Central memory CD8-positive, alpha-beta T cell (primary cell): ENCODE data around the gene ALG1.

Source experiments
- ATAC-seq: fragments of 150-1000 bp; cut with Tn5 transposase; replicated peaks from 2 replicates; pipeline ENCODE4 v1.10.0; 2022; ENCODE audit warnings: mild to moderate bottlenecking, moderate FRiP score, moderate number of reproducible peaks; ENCODE audit not compliant: poor library complexity, severe bottlenecking; ENCODE audit errors: extremely low read depth
- DNase-seq, 2 donors: peaks; one replicate each; pipeline ENCODE4 v3.0.0; 2021; ENCODE audit warnings: low spot score in 2 of 2
- H3K27ac Mint-ChIP-seq: one replicate; pipeline ENCODE4 v1.8.0; 2022; ENCODE audit warnings: low read depth, mild to moderate bottlenecking, moderate library complexity, mixed read lengths
- H3K27me3 Mint-ChIP-seq: one replicate; pipeline ENCODE4 v1.8.0; 2022; ENCODE audit warnings: mixed read lengths
- H3K36me3 Mint-ChIP-seq: one replicate; pipeline ENCODE4 v1.8.0; 2022; ENCODE audit warnings: mild to moderate bottlenecking, moderate library complexity, mixed read lengths; ENCODE audit not compliant: insufficient read depth
- H3K4me1 Mint-ChIP-seq: one replicate; pipeline ENCODE4 v1.8.0; 2022; ENCODE audit warnings: mixed read lengths
- H3K4me3 Mint-ChIP-seq: one replicate; pipeline ENCODE4 v1.8.0; 2022; ENCODE audit warnings: mild to moderate bottlenecking, moderate library complexity, mixed read lengths
- H3K9me3 Mint-ChIP-seq: one replicate; pipeline ENCODE4 v1.8.0; 2022; ENCODE audit warnings: mixed read lengths

Gene ALG1

DNA sequence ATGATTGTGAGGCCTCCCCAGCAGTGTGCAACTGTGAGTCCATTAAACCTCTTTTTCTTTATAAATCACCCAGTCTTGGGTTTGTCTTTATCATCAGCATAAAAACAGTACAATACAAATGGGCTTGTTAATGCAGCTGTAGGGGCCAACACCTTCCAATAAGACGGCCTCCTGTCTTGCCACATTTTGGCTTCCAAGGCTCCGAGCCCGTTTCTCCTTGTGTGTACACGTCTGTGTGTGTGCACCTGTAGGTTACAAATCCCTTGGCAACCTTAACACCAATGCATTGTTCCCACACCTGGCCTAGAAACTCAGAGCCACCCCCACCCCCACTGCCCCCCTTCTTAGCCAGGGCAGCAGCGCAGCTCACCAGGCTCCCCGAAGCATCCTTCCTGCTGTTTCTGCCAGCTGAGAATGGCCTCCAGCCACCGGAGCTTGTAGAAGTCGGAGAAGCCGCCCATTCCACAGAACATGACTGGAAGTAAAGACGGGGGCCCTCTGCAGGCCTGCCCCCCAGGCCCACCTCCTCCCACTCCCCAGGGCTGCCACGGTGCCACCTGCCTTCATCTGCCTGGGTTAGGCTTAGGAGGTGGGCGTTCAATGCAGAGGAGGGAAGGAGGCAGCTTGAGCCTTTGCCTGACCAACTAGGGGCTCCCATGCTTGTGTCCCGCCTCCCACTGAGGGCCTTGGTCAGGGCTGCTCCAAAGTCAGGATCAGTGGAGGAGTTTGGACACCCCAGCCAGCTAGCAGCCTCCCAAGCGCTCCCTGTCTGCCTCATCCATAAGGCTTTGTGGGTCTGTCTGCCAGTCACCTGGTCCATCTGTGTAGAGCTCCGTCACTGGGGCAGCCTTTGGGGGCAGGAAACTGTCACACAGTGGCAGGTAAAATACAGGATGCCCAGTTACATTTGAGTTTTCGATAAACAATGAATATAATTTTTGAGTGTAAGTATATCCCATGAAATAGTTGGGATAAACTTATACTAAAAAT is 16.5 kb upstream of the ALG1 start:
- Mint-ChIP-seq H3K4me3 (no peak overlapping the region), H3K9me3 (no peaks in the 10 kb centered on the region), H3K27ac (no peak overlapping the region), H3K36me3 (peaks cover 3% of the 10 kb centered on the region), H3K4me1 (no peaks in the 10 kb centered on the region), H3K27me3 (no peaks in the 10 kb centered on the region)
- ATAC-seq (no peak), DNase-seq (no peak)

DNA sequence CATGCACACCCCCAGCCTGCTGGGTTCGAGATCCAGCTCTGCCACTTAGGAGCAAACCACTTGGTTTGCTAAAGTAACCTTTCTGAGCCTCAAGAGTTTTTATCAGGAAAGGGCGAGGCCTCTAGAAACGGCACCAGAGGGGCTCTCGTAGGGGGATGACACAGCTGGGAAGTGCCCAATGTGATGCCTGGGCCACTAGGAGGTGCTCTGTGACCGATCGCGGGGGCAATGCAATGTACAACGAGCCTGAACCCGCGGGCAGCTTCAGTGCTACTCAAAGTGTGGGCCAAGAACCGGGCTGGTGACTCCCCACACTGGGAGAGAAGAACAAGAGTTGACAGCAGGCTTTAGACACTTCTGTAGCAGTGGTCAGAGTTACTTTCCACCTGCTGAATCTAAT is 15.3 kb upstream of the ALG1 start:
- DNase-seq (no peak), ATAC-seq (no peak)
- H3K27me3 Mint-ChIP-seq, result no peaks in the 10 kb centered on the region
- H3K9me3 Mint-ChIP-seq, result no peaks in the 10 kb centered on the region
- H3K4me3 Mint-ChIP-seq, result no peak overlapping the region
- H3K27ac Mint-ChIP-seq, result no peak overlapping the region
- H3K4me1 Mint-ChIP-seq, result no peaks in the 10 kb centered on the region
- H3K36me3 Mint-ChIP-seq, result peaks cover 3% of the 10 kb centered on the region

DNA sequence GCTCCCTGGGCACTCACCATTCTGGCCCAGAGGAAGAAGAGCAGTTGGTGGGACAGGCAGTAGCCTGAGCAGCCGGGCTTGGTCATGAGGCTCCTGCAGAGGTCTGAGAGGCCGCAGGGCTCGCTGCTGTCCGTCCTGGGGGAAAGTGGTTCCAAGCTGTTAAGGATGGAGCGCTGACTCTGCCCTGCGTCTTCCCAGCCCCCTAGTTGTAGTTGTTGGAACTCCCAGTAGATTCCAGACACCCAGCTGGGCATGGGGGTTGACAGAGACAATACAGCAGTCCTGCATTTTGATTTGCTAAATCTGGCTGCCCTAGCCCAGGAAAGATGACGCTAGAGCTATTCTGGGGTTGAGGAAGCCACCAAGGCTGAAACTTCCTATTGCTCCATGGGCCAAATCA is 13.2 kb upstream of the ALG1 start:
- H3K9me3 Mint-ChIP-seq, result no peaks in the 10 kb centered on the region

DNA sequence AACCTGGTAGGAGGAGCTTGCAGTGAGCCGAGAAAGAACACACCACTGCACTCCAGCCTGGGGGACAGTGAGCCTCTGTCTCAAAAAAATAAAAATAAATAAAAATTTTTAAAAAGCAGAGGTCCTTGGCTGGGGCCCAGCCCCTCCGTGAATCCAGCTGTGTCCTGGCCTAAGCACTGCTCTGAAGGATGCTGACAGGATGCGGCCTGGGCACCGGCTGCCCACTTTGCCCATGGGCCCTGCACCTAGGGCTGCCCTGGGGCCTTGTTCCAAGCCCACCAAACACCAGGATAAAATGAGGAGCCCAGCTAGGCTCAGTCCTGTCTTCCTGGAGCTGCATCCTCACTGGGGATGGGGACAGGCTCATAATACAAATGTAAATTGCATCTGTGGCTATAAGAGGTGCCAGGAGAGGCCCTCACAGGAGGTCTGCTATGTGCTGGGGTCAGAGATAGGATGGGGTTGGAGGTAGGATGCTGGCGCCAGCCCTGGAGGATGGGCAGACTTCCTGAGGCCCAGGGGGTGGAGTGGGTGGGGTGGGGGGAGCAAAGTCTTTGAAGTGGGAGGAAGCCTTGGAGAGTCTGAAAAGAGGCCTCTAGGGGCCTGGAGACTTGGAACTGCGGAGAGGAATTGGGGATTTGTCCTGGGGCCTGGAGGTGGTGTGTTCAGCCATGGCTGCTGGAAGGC is 12.1 kb upstream of the ALG1 start:
- Mint-ChIP-seq H3K27me3 (peaks cover 18% of the 10 kb centered on the region), H3K4me1 (no peaks in the 10 kb centered on the region), H3K9me3 (no peaks in the 10 kb centered on the region)

More for the DNA sequence above, 13.2 kb upstream of the ALG1 start:
- DNase-seq, result no peak
- peaks cover 3% of the 10 kb centered on the region for H3K36me3 Mint-ChIP-seq
- H3K4me1 Mint-ChIP-seq, result no peaks in the 10 kb centered on the region
- peaks cover 14% of the 10 kb centered on the region for H3K27me3 Mint-ChIP-seq
- H3K27ac Mint-ChIP-seq, result no peak overlapping the region
- ATAC-seq, result no peak
- H3K4me3 Mint-ChIP-seq, result no peak overlapping the region

DNA sequence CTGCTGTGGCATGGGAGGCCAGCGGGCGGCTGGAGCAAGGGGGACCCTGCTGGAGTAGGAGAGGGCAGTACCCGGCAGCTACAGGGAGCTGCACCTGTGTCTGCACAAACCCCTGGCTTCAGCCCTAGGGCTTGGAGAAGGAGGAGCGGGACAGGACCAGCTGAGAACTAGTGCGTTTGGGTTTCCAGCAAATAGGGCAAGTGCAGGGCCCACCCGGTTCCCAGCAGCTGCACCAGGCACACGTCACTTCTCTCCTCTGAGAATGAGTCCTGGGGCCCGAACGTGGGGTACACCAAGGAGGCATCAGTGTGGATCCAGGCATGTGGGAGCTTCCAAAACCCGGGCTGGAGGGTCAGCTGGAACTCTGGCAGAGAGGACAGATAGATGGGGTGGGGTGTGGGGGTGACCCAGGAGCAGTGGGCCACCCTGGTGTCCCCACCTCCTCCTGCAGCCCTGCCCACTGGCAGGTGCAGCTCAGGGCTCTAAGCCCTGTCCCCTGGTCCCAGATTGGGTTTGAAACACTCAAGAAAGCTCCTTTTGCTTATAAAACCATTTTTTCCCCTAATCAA is 11.5 kb upstream of the ALG1 start:
- DNase-seq (no peak), ATAC-seq (no peak)
- Mint-ChIP-seq H3K27ac (no peak overlapping the region), H3K27me3 (peaks cover 18% of the 10 kb centered on the region), H3K4me3 (no peak overlapping the region), H3K36me3 (peaks cover 3% of the 10 kb centered on the region), H3K4me1 (no peaks in the 10 kb centered on the region), H3K9me3 (no peaks in the 10 kb centered on the region)

More for the DNA sequence above, 12.1 kb upstream of the ALG1 start:
- Mint-ChIP-seq H3K36me3 (peaks cover 3% of the 10 kb centered on the region), H3K4me3 (no peak overlapping the region), H3K27ac (no peak overlapping the region)
- DNase-seq, result no peak
- no peak for ATAC-seq

DNA sequence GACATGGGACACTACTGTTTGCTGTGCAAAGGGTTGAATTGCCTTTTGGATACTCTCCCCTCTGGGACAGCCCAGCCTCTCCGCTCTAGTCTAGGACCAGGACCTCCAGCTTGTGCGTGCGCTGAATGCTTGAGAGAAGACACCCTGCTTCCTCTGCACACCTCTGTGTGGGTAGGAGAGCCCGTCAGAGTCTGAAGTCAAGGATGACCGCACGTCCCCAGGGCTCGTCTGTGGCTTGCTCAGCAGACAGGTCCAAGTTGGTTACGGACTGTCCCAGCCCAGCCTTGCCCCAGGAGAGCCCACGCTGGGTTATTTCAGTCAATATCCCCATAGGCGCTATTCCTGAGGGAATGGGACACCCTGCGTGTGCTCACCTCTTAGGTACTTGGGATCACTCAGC is 9.6 kb upstream of the ALG1 start:
- no peak for DNase-seq
- no peak overlapping the region for H3K4me3 Mint-ChIP-seq
- H3K36me3 Mint-ChIP-seq, result peaks cover 2% of the 10 kb centered on the region
- H3K4me1 Mint-ChIP-seq, result no peaks in the 10 kb centered on the region
- H3K9me3 Mint-ChIP-seq, result no peaks in the 10 kb centered on the region
- H3K27ac Mint-ChIP-seq, result no peak overlapping the region
- H3K27me3 Mint-ChIP-seq, result peaks cover 18% of the 10 kb centered on the region
- no peak for ATAC-seq

DNA sequence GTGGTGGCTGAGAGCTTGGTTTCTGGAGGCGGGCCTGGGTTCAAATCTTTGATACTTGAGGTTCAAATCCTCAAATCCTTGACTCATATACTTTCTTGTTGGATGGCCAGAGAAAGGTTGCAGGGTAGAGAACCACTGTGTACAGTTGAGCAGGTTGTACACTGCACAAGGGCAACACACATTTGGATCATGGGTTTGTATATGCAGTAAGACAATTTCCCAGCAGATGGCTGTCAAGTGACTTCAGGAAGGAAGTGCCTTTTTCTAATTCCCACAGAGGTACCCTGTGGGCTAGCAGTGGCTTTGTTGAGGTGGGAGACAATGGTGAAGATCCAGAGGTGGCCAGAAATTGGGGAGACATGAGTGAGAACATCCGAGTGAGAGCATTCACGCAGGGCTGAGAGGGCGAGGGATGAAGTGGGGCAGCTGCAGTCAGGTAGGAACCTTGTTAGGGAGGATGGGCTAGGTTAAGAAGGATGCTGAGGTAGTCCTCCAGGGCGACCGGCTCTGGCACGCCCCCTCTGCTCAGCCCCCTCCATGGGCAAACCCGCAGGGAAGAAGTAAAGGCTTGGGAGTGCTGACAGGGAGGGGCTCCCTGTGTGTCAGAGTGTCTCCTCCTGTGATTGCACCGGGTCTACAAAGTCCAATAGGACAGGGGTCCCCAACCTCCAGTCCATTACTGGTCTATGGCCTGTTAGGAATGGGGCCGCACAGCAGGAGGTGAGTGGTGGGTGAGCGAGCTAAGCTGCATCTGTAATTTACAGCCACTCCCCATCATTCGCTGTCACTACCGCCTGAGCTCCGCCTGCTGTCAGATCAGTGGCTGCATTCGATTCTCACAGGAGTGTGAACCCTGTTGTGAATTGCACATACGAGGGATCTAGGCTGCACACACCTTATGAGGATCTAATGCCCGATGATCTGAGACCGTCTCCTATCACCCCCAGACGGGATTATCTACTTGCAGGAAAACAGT is 8.6 kb upstream of the ALG1 start:
- no peaks in the 10 kb centered on the region for H3K4me1 Mint-ChIP-seq
- H3K36me3 Mint-ChIP-seq, result no peaks in the 10 kb centered on the region
- H3K27ac Mint-ChIP-seq, result no peak overlapping the region
- ATAC-seq, result no peak
- no peak overlapping the region for H3K4me3 Mint-ChIP-seq
- DNase-seq, result no peak
- no peaks in the 10 kb centered on the region for H3K9me3 Mint-ChIP-seq
- peaks cover 18% of the 10 kb centered on the region for H3K27me3 Mint-ChIP-seq

DNA sequence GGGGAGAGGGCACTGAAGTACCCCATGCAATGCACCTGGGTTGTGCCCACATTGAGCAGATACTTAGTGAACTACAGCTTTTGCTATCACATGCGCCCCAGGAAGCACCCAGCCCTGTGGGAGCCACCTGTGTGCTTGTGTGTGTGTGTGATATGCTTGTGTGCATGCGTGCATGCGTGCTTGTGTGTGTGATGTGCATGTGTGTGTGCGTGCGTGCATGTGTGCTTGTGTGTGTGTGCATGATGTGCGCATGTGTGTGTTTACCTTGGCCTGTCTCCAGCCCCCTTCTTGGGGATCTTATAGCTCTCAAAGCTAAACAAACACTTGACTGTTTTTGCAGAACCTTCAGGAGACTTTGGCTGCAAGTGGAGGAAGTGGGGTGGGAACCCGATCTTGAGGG is 6.7 kb upstream of the ALG1 start:
- H3K4me3 Mint-ChIP-seq, result no peak overlapping the region
- H3K9me3 Mint-ChIP-seq, result no peaks in the 10 kb centered on the region
- ATAC-seq (no peak), DNase-seq (no peak)
- H3K36me3 Mint-ChIP-seq, result no peaks in the 10 kb centered on the region
- H3K27ac Mint-ChIP-seq, result no peak overlapping the region
- peaks cover 18% of the 10 kb centered on the region for H3K27me3 Mint-ChIP-seq
- no peaks in the 10 kb centered on the region for H3K4me1 Mint-ChIP-seq

DNA sequence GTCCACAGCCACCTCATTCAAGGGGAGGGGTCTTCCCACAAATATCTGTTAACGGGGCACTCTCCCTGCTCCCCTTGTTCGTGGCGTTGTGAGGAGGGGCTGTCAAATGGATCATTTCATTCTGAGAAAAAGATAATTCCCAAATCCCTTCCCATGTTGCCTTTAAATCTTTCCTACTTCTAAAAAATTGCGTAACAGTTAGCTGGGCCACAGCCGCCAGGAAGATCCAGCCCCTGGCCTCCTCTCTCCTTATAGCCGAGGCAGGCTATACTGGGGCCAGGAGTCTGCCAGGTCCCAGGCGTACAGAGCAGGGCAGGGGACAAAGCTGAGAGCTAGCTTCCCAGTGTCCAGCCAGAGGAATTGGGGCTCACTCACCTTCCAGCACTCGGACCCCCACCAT is 6.3 kb upstream of the ALG1 start:
- DNase-seq, result no peak
- Mint-ChIP-seq H3K27me3 (peaks cover 18% of the 10 kb centered on the region), H3K36me3 (no peaks in the 10 kb centered on the region), H3K9me3 (no peaks in the 10 kb centered on the region), H3K4me3 (no peak overlapping the region), H3K27ac (no peak overlapping the region), H3K4me1 (no peaks in the 10 kb centered on the region)
- ATAC-seq, result no peak

DNA sequence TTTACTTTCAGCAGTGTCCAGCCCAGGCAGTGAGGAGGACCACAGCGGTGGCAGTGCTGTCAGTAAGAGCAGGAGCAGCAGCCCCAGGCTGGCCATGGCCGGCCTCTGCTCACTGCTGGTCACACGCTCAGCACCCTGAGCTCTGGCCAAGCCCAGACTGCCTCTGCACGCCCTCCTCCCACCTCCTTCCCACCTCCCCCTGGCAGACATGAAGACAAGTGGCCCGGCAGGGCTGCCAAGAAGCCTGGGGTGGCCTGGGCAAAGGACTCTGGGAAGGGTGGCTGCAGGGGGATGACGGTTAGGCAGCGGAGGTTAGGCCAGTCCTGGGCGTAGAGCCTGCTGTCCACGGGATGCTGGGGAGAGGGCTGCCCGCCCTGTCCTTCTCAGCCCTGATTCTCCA is 5.8 kb upstream of the ALG1 start, which contains the start of gene C16orf89:
Gene C16orf89 (minus strand): TSS at position 144 of the 400 bp plus-strand sequence. CDS start 48 bp downstream, at position 96.
- no peak for DNase-seq
- H3K27me3 Mint-ChIP-seq, result peaks cover 18% of the 10 kb centered on the region

DNA sequence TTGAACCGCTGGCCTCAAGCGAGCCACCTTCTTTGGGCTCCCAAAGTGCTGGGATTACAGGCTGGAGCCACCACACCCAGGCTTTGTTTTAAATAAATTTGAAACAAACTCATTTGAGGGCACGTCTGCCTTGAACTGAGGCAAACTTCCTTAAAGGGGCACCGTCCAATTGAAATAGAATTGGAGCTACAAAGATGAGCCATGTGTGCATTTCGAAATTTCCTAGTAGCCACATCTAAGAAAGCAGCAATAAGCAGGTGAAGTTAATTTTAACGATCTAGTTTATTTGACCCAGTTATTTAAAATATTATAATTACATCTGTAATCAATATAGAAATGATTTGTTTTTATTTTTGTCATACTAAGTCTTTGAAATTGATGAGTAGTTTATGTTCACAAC is 5.1 kb upstream of the ALG1 start:
- ATAC-seq, result no peak
- Mint-ChIP-seq H3K36me3 (peaks cover 2% of the 10 kb centered on the region), H3K27me3 (peaks cover 18% of the 10 kb centered on the region), H3K9me3 (no peaks in the 10 kb centered on the region), H3K4me1 (peaks cover 8% of the 10 kb centered on the region), H3K27ac (no peak overlapping the region), H3K4me3 (no peak overlapping the region)
- no peak for DNase-seq

More for the DNA sequence above, 5.8 kb upstream of the ALG1 start, which contains the start of gene C16orf89:
- H3K27ac Mint-ChIP-seq, result no peak within 1 kb of the TSS
- peaks cover under 1% of the 10 kb centered on the region for H3K4me1 Mint-ChIP-seq
- no peak for ATAC-seq
- no peaks in the 10 kb centered on the region for H3K36me3 Mint-ChIP-seq
- no peaks in the 10 kb centered on the region for H3K9me3 Mint-ChIP-seq
- H3K4me3 Mint-ChIP-seq, result no peak within 1 kb of the TSS

DNA sequence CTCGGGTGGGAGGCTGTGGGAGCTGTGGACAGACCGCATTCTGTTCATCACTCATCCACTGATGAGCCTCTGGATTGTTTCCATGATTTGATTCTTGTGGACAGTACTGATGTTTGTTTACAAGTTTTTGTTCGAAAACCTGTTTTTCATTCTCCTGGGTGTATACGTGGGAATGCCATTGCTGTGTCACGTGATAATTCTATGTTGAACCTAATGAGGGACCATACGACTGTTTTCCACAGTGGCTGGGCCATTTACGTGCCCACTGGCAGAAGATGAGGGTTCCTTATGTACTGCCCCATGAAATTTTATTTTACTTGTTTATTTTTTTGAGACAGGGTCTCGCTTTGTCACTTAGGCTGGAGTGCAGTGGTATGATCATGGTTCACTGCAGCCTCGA is 2.6 kb upstream of the ALG1 start:
- ATAC-seq (no peak), DNase-seq (no peak)
- peaks cover 25% of the 10 kb centered on the region for H3K4me1 Mint-ChIP-seq
- H3K4me3 Mint-ChIP-seq, result no peak overlapping the region
- no peaks in the 10 kb centered on the region for H3K9me3 Mint-ChIP-seq
- no peaks in the 10 kb centered on the region for H3K27me3 Mint-ChIP-seq
- no peak overlapping the region for H3K27ac Mint-ChIP-seq
- peaks cover 10% of the 10 kb centered on the region for H3K36me3 Mint-ChIP-seq
